ENCODE results near the gene GSTP1.
"Not testable (repeated sequence)": the region's sequence is repeated elsewhere in the genome, so short reads cannot be mapped to it uniquely, and the experiment has no call there.

Gene GSTP1

DNA sequence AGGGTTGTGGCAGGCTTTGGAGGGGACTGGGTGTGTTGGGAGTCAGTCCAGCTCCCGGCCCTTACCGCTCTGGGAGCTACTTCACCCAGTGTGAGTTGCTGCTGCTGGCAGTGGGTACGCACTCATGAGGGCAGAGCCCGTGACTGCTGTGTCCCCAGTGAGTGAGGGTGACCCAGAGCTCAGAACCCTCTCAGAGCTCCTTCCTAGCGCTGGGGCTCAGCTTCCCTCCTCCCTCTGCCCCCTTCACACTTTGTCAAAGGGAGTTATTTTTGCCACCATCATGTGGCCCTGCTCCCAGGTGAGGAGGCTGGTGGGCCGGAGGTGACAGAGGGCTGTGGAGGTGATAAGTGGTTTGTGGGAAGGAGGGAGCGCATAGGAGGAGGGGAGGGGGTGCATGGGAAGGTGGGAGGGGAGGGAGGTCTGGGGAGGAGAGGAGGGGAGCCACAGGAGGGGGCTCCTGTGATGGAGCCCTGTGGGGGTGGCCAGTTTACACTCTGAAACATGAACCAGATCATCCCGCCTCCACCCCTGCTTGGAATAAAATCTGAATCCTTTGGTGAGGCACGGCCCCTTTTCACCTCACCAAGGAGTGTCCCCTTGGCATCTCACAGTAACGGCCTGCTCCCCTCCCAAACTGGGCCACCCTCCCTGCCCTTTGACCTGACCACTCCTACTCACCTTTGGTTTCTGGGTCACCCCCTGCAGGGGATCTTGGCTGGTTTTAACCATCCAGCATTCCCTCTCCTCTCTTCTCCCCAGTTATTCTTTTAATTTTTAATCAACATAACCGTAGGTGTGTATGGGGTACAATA lies 33.0 kb downstream of the GSTP1 start:
- no peak for DNase-seq

DNA sequence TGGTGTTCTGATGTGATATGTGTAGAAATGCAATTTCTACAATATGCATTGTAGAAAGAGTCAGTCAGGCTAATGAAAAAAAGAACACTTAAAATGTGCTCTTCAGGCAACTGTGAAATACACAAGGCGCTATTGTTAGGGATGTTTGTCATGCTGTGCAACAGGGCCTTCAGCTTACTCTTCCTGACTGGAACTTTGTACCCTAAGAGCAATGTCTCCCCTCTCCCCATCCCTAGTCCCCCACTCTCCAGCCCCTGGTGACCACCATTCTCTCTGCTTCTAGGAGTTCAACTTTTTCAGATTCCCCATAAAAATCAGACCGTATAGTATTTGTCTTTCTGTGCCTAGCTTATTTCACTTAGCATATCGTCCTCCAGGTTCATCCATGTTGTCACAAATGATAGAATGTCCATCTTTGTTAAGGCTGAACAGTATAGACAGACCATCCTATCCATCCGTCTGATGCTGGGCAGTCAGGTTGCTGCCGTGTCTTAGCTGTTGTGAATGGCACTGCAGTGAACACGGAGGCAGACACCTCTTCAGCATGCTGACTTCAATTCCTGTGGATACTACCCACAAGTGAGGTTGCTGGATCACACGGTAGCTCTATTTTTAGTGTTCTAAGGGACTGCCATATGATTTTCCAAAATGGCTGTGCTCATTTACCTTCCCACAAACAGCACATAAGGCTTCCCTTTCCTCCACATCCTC lies 33.8 kb downstream of the GSTP1 start:
- DNase-seq, result no peak

DNA sequence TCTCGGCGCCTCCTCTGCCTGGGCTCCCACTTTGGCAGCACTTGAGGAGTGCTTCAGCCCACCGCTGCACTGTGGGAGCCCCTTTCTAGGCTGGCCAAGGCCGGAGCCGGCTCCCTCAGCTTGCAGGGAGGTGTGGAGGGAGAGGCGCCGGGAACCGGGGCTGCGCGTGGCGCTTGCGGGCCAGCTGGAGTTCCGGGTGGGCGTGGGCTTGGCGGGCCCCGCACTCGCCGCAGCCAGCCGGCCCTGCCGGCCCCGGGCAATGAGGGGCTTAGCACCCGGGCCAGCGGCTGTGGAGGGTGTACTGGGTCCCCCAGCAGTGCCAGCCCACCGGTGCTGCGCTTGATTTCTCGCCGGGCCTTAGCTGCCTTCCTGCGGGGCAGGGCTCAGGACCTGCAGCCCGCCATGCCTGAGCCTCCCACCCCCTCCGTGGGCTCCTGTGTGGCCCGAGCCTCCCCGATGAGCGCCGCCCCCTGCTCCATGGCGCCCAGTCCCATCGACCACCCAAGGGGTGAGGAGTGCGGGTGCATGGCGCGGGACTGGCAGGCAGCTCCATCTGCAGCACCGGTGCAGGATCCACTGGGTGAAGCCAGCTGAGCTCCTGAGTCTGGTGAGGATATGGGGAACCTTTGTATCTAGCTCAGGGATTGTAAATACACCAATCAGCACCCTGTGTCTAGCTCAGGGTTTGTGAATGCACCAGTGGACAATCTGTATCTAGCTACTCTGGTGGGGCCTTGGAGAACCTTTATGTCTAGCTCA lies 35.5 kb downstream of the GSTP1 start:
- not testable (repeated sequence) for DNase-seq

DNA sequence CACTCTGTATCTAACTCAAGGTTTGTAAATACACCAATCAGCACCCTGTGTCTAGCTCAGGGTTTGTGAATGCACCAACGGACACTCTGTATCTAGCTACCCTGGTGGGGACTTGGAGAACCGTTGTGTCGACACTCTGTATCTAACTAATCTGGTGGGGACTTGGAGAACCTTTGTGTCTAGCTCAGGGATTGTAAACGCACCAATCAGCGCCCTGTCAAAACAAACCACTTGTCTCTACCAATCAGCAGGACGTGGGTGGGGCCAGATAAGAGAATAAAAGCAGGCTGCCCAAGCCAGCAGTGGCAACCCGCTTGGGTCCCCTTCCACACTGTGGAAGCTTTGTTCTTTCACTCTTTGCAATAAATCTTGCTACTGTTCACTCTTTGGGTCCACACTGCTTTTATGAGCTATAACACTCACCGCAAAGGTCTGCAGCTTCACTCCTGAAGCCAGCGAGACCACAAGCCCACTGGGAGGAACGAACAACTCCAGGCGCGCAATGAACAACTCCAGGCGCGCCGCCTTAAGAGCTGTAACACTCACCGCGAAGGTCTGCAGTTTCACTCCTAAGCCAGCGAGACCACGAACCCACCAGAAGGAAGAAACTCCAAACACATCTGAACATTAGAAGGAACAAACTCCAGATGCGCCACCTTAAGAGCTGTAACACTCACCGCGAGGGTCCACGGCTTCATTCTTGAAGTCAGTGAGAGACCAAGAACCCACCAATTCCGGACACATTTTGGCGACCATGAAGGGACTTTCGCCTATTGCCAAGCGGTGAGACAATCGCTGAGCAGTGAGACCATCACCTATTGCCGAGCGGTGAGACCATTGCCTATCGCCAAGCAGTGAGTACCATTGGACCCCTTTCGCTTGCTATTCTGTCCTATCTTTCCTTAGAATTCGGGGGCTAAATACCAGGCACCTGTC lies 36.3 kb downstream of the GSTP1 start:
- not testable (repeated sequence) for DNase-seq

DNA sequence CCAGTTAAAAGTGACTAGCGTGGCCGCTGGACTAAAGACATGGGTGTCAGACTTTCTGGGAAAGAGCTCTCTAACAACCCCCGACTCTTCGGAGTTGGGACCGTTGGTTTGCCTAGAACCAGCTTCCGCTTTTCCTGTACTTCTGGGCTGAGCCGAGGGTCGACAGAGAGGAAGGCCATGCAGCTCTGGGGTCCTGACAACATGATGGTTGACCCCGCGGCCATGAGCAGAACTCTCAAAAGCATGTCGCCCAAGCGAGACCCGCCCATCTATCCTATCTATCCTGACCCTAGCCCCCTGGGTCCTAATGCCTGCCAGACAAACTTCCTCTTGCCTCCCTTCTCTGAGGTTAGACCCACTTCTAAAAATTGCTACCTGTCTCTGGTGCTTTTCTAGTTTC lies 37.0 kb downstream of the GSTP1 start:
- DNase-seq, result not testable (repeated sequence)

DNA sequence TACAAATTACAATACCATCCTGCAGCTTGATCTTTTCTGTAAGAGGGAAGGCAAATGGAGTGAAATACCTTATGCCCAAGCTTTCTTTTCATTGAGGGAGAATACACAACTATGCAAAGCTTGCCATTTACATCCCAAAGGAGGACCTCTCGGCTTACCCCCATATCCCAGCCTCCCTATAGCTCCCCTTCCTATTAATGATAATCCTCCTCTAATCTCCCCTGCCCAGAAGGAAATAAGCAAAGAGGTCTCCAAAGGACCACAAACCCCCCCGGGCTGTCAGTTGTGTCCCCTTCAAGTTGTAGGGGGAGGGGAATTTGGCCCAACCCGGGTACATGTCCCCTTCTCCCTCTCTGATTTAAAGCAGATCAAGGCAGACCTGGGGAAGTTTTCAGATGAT lies 38.3 kb downstream of the GSTP1 start:
- not testable (repeated sequence) for DNase-seq

DNA sequence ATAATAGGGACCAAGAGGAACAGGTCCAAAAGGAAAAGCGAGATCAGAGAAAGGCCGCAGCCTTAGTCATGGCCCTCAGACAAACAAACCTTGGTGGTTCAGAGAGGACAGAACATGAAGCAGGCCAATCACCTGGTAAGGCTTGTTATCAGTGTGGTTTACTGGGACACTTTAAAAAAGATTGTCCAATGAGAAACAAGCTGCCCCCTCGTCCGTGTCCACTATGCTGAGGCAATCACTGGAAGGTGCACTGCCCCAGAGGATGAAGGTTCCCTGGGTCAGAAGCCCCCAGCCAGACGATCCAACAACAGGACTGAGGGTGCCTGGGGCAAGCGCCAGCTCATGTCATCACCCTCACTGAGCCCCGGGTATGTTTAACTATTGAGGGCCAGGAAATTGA lies 39.3 kb downstream of the GSTP1 start:
- DNase-seq, result not testable (repeated sequence)

DNA sequence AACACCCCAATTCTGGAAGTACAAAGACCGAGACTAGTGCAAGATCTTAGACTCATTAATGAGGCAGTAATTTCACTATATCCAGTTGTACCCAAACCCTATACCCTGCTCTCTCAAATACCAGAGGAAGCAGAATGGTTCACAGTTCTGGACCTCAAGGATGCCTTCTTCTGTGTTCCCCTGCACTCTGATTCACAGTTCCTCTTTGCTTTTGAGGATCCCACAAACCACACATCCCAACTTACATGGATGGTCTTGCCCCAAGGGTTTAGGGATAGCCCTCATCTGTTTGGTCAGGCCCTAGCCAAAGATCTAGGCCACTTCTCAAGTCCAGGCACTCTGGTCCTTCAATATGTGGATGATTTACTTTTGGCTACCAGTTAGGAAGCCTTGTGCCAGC lies 40.2 kb downstream of the GSTP1 start:
- DNase-seq, result not testable (repeated sequence)

DNA sequence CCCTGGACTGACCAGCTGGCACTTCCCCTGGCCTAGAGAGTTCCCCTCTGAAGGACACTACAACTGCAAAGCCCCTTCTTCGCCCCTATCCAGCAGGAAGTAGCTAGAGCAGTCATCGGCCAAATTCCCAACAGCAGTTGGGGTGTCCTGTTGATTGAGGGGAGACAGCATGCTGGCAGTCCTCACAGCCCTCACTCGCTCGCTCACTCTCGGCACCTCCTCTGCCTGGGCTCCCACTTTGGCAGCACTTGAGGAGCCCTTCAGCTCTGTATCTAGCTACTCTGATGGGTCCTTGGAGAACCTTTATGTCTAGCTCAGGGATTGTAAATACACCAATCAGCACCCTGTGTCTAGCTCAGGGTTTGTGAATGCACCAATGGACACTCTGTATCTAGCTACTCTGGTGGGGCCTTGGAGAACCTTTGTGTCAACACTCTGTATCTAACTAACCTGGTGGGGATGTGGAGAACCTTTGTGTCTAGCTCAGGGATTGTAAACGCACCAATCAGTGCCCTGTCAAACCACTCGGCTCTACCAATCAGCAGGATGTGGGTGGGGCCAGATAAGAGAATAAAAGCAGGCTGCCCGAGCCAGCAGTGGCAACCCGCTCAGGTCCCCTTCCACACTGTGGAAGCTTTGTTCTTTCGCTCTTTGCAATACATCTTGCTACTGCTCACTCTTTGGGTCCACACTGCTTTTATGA lies 42.7 kb downstream of the GSTP1 start:
- DNase-seq, result not testable (repeated sequence)

DNA sequence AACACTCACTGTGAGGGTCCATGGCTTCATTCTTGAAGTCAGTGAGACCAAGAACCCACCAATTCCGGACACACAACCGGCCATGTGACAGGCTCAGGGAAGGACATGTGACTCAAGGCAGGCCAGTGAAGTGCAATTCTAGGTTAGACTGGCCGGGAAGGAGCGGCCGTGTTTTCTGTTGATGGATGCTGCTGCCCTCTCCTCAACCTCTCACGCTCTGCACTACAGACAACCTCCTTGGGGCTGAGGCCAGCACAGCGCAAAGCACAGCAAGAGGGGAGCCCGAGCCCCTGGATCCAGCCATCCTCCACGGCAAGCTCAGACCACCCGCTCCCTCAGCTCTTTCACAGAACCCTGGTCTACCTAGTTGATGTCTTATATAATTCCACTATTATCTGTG lies 43.4 kb downstream of the GSTP1 start:
- no peak for DNase-seq

DNA sequence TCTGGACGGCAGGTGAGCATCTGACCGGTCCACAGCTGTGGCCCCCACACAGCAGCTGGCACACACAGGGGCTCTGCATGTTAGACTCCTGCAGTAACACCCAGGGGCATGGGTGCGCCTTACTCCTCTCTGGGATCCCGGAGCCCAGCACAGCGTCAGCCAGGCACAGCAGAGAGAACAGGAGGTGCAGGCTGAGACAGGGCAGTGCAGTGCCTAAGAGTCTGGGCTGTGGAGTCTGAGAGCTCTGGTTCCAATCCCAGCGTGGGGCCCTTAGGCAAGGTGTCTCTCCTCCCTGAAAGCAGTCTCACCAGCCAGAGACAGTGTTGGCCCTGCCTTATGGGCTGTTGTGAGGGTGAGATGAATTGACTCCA lies 43.8 kb downstream of the GSTP1 start:
- no peak for DNase-seq

DNA sequence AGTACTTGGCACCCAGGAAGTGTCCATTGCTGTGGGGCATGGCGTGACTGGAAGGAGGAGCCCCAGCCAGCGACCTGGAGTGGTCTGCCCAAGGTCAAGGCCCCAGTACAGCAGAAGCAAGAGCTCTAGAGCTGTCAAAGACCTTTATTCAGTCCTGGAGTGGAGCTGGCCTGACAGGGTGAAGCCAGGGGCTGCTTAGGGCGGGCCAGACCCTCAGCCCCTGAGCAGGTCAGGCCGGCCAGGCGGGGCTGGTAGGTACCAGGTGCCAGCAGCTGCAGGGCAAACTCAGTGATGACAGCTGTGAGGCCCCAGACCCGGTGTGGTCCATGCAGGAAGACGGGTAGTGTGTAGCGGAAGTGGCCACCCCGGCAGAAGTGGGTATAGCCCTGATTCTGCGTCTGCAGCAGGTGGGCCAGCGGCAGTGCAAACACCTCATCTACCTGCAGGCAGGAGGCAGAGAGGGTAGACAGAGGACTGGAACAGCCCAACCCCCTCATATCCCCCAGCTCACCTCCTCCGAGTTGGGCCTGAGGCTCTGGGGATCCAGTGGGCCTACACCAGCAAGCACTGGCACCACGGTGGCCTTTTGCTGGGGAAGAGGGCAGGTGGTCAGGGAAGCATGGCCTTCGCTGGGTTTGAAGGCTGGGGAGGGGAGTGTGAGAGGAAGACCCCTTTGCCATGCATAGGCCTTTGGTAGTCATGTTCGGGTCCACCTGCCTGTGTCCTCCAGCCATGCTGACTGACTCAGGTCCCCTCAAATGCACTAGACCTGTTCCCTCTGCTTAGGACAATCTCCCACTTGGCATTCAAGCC lies 44.4 kb downstream of the GSTP1 start:
- no peak for DNase-seq

DNA sequence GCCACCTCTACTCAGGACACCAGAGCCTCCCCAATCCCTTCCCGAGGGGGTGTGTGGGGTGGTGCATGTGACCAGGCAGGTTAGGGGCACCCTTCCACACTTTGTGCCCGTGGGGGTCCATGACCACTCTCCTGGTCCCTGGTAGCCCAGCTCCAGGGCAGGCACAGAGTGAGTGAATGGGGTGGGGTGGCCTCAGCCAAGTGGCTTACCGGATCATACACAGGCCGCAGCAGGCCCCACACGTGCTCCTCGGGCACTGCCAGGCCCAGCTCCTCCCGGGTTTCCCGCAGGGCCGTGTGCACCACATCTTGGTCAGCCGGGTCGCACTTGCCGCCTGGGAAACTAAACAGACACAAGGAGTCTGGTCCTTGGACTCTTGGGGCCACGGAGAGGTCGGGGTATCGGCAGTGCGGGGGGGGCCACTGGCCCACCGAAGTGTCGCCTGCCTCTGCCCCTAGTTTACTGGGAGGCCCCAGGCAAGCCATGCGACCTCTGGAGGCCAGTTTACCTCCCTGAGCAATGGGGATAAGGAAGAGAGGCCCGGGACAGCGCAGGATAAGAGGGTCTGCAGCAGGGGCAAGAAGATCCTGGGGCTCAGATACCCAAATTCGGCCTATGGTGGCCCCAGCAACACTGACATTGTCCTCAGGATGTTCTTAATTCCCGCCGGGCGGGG lies 45.2 kb downstream of the GSTP1 start:
- no peak for DNase-seq

DNA sequence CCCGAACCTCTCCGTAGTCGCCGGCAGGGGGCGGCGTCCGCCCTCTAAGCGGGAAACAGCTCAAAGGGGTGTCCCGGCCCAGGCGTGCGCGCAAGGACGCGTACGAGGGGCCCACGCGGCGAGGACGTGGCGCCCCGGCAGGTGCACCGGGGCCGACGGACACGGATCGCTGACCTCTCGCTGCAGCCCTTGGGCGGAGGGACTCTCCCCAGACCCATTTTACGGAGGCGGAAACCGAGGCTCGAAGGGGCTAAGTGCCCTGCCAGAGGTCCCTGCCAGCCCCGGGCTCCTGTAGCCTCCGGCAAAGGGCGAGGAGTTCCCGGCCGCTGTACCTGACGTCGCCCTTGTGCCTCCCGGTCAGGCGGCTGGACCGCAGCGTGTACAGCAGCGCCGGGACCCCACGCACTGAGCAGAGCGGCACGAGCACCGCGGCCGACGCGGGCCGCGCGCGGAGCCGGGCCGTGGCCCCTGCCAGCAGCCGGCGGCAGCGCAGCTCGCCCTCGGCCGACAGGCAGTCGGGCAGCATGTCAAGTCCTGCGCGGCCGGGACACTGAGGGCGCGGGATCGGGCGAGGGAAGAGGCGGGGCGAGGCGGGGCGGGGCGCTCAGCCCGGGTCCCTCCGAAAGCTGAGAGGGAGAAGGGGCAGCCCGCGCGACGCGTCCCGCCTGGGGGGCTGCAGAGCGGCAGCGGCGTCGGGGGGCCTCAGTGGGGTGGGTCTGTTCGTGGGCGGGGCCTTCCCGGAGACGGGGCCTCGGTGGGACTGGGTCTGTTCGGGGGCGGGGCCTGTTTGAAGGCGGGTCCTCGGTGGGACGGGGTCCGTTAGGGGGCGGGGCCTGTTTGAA lies 46.0 kb downstream of the GSTP1 start, which contains the start of gene NUDT8:
NUDT8 (minus strand) TSS at position 552 of the 842 bp plus-strand sequence; CDS start at position 526, 26 bp downstream.
- no peak for DNase-seq

DNA sequence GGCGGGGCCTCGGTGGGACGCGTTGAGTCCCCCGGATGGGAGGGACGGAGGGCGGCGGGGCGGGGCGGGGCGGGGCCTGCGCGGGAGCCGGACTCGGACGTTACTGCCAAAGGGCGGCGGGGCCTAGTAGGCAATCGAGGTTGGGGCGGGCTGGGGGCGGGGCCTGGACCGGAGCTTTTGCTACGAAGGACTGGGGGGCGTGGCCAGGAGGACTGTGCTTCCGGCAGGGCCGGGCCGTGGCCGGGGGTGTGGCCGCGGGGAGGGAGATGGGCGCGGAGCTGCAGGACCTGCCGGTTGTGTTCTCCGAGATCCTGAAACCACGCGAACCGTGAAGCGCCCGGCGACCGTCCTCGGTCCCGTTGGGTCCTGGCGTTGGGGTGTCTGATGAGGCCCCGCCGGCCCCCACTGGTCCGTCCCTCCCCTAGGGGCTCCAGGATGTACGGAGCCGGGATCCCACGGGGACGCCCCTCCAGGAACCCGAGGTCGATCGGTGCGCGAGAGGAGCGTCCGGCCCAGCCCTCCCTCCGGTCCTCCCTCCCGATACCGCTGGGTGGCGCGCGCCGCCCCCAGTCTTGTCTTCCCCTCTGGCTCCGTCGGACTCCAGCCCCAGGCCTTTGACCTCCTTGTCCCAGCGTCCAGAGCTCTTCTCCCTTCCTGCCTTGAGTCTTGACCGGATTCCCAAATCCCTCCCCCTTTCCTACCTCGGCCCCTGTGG lies 46.8 kb downstream of the GSTP1 start:
- DNase-seq, result peak; percentile 79

DNA sequence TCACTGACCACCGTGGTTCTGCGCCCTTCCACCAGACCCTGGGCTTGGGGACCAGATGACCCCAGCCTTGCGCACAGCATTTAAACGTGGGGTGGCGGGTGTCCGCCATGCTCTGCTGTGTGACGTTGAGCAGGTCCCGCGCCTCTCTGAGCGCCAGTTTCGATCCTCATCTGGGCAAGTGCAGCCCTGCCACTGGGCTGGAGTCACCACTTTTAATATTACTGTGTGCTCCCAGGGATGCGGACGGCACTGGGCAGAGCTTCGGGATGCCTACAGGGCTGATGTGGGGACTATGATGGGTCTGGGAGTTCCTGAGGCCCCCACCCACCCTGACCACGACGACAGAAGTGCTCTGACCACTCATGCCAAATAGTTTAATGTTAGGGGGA lies 47.3 kb downstream of the GSTP1 start:
- DNase-seq, result no peak

DNA sequence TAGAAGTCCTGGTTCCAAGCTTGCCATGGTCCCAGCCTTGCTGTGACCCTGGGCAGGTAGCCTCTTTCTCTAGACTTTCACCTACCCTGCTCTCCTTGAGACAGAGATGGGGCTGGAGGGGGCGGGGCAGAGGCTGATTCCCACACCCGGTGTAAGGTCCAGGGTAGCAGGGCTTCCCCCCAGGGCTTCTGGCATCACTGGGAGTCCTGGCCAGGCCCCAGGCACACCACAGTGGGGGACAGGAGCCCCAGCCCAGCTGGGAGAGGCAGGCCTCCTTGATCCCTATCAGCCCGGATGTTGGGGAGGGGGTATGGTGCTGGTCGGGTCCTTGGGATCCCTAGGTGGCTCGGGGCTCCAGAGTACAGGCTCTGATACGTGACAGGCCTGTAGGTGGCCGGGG lies 47.8 kb downstream of the GSTP1 start:
- no peak for DNase-seq

DNA sequence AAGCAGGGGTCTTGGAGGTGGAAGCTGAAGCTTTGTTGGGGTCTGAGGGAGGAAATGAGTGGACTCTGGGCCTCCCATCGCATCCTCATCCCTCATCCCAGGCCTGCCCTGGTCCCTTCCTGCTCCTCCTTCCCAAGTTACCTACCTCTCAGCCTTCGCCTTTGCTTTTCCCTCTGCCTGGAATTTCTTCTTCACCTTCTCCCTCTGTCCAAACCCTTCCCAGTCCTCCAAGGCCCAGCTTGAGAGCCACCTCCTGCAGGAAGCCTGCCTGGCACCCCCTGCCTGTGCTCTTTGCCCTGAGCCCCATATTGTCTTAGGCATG lies 48.2 kb downstream of the GSTP1 start:
- DNase-seq, result no peak
